ENCODE data around the gene CD82.

GRCh38 chr11:44658506-44658850 is 93.0 kb downstream of the CD82 start:
- peak; percentile 45 for TF ChIP-seq CTCF (IDR thresholded peaks at IDR 0.05)
- no peak for TF ChIP-seq EZH2phosphoT487 (IDR thresholded peaks at IDR 0.05)
- no peak for TF ChIP-seq EZH2 (IDR thresholded peaks at IDR 0.05)
